Stimulated activated CD8-positive, alpha-beta memory T cell treated with anti-CD3 and anti-CD28 coated beads, Interleukin-15, amount 100 ng/mL, for 4 hours (primary cell): ENCODE results near the gene MAGED2.
A peak's percentile ranks its signal among the peaks of the same experiment; 100 is the strongest.
"Not testable (repeated sequence)": the region's sequence is repeated elsewhere in the genome, so short reads cannot be mapped to it uniquely, and the experiment has no call there.

Source experiments
- DNase-seq, 2 donors: peaks; one replicate each; pipeline ENCODE4 v3.0.0-alpha.2; 2020; ENCODE audit warnings: low read depth in 2 of 2

Gene MAGED2, protein sequence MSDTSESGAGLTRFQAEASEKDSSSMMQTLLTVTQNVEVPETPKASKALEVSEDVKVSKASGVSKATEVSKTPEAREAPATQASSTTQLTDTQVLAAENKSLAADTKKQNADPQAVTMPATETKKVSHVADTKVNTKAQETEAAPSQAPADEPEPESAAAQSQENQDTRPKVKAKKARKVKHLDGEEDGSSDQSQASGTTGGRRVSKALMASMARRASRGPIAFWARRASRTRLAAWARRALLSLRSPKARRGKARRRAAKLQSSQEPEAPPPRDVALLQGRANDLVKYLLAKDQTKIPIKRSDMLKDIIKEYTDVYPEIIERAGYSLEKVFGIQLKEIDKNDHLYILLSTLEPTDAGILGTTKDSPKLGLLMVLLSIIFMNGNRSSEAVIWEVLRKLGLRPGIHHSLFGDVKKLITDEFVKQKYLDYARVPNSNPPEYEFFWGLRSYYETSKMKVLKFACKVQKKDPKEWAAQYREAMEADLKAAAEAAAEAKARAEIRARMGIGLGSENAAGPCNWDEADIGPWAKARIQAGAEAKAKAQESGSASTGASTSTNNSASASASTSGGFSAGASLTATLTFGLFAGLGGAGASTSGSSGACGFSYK

DNA sequence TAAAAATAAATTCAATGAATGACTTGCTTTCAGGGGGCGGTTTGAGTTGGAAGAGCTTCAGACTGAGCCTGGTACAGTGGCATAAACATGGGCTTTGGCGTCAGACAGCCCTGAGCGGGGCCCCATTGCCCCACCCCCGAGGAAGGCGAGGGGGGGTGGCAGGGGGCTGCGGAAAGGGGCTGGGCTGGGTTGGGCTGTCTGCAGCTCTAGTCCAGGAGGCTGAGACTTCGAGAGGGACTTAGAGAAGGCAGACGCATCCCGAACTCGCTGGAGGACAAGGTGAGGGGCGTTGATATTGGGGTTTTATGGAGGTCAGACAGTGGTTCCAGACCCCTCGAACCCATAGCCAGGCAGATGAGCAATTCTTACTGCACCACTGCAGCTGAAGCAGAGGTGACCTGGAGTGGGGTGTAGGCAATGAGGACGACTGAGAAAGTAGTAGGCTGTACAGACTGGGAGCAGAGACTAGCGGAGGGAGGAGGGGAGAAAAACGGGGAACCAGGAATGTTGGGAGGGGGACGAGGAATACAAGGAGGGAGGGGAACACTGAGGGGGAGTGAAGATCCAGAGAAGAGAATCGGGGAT lies at the start of gene MAGED2:
MAGED2 (plus strand) TSS at position 222 of the 585 bp plus-strand sequence. CDS start 1,587 bp downstream, outside the sequence.
- DNase-seq = peak in 1 of 2 donors; percentile 21

DNA sequence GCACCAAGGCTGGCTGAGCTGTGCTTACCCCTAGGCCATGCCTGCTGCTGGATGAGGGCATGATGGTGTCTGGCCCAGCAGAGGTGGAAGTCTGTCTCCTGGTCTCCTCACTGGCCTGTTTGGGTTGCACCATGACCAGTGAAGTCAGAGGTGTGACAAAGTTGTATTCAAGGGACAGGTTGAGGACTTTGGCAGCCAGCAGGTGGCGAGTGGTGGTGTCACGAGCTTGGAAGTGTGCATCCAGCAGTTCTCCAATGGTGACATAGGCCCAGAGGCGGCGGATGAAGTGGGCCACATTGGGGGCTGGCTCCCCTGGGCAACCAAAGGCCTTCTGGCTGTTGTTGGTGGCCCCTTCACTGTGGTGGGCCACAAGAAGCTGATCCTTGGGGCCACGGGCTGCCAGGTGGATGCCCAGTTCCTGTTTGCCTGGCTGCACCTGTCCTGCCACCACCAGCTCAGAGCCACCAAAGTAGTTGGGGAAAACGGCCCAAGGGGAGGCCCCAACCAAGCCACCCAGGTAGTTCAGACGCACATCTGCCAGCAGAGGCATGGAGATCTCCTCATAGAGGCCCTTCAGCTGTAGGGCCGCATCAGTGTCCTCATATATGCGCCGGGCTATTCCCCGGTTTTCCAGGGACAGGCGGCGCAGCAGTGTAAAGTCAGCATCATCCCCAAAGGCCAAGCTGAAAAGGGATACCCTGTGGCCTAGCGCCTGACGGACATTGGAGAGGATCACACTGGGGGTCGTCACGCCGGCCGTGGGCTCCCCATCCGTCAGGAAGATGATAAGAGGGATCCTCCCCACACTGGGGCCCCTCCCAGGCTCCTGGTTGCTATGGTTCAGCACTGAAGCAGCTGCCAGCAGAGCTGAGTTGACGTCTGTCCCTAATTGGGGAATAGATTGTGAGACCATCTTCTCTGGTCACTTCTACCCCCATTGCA lies 49.2 kb upstream of the MAGED2 start:
- DNase-seq = no peak

DNA sequence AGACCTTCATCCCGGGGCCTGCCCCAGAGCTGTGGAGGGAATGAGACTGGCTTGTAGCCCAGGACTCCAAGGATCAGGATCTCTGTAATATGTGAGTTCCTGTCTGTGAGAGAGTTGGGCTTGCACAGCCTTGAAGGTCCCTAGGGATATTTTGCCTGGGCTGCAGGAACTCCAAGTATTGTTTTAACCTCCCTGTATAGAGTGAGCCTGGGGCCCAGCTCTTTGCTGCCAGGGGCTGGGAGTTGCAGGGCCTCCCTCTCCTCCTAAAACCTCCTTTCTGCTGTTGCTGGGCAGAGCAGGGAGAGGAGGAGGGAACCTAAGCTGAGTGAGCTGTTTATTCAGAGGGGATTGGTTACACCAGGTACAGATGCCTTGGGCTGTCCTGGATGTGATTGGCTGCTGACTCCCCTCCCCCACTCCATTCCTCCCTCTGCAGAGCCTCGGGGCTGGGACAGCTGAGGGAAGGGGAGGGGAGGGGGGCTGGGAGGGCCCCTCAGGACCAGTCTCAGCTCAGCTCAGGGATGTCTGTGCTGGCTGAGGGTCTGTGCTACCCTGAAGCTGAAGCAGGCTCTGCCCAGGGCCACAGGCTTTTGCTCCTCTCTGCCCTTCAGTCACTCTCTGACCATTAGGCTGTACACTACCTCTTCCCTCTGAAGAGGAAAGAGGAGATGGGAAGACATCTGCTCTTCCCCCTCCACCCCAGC lies 33.0 kb upstream of the MAGED2 start:
- not testable (repeated sequence) for DNase-seq

DNA sequence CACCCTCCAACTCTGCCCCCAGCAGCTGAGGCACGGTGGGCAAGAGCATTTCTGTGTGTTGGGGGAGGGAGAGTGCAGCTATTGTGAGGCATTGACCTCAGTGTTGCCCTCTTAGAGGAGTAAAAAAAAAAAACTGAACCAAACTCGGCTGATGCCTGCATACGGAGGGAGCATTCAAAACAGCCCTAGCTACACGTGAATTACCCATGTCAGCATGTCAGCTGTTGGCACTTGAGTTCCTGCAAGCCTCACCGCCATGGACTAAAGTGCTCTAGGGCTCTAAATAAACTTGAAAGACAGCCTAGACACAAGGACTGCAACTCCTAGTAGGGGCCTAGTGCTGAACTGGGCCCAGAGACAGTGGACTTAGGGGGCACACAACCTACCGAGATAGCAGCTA lies 31.5 kb upstream of the MAGED2 start:
- no peak for DNase-seq

DNA sequence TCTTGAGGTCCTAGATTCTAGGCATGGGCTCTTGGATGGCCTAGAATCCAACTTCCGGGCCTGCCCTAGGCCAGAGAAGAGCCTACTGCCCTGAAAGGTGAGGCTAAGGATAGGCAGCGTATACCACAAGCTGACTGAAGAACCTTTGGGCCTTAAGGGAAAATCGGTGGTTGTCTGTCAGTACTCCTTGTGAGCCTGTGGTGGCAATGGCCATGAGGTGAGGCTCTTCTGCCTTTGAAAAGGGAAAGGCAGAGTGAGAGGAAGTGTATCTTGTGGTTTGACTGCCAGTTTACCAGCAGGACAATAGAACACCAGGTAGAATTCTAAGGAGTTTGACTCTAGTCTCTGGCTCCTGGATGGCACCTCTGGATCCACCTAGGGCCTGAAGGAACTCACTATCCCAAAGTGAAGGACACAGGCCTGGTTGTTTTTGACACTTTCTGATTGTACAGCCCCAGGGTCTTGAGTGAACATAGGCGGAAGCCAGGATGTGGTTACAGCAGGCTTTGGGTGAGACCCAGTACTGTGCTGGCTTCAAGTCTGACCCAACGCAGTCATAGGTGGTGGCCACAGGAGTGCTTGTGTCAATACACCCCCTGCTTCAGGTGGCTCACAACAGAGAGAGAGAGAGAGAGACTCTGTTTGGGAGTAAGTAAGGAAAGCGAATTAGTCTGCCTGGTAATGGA lies 30.4 kb upstream of the MAGED2 start:
- no peak for DNase-seq

DNA sequence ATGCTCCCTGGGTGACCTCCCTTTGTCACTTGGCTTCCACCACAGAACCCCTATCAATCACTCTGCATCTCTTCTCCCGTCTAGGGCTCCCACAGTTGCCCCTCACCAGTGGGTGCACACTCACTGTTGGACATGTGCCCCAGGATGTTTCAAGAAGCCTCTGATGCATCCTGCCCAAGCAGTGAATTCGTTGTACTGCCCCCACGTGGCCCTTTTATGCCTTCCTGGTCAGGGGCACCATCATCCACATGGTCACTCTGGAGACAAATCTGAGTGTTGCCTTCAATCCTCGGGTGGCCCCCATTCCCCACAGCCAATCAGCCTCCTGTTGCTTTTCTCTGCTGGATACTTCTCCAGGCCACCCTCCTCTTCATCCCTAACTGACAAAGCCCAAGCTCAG lies 21.6 kb upstream of the MAGED2 start:
- no peak for DNase-seq

DNA sequence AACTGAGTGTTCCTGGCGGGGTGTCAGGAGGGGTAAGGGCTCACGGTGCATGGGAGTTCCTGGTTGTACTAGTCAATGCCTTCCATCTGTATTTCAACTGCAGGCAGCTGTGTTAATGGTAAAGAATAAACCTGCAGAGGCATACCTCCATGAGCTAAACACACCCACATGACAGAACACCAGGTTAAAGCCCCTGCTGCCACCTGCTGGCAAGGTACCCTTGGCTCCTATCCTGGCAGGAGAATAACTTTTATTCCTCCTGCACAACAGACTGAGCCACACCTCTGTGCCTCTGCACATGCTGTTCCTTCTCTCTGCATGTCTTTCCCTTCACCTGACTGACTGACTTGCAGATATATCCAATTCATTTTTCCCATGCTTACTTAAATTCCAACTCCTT lies 20.6 kb upstream of the MAGED2 start:
- DNase-seq = no peak

DNA sequence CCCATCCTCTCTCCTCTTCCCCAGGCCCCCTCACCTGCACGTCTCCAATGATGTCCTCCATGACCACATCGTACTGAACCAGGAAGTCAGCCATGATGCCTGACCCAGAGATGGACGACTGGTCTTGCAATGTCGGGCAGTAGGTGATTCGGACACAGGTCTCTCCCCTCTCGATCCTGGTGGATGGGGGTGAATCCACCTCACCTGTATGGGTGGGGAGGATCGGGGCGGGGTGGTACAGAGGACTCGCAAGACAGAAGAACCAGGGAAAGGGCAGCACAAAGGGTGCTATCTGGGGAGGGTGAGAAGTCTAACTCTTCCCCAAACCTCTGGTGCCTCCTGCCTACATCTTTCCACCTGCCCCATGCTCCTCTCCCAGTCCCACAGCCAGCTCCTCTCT lies 19.1 kb upstream of the MAGED2 start:
- no peak for DNase-seq

DNA sequence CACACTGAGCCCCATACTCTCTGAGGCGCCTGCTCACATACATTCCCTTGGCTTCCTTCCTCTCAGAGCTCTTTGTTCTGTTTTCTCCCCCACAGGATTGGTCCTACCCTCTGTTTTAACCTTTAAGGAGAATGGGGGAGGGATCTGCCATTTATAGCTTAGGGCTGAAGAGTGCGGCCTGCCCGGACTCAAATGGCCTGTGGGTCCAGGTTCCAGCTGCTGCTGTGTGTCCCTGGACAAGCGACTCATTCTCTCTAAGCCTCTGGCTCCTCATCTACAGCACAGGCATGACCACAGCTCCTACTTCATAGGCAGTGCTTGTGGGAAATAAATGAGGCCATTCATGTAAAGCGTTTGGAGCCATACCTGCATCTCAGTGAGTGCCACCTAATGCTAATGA lies 18.1 kb upstream of the MAGED2 start:
- not testable (repeated sequence) for DNase-seq

DNA sequence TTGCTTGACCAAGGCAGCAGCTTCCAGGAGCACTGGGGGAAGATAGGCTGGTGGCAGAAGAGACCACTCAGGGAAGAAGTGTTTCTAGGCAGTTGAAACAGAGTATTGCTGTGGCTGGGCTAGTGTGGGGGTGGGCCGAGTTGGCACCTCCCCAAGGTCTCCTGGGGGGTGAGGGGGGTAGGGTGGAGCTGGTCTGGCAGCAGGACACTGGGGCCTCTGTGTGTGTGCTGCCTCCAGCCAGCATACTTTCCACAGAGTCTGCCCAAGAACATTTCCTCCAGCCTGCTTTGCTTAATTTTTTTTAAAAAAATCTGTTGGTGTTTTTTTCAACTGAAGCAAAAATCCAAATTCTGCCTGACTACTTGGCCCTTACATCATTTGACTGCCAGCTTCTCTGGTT lies 13.5 kb upstream of the MAGED2 start:
- no peak for DNase-seq

DNA sequence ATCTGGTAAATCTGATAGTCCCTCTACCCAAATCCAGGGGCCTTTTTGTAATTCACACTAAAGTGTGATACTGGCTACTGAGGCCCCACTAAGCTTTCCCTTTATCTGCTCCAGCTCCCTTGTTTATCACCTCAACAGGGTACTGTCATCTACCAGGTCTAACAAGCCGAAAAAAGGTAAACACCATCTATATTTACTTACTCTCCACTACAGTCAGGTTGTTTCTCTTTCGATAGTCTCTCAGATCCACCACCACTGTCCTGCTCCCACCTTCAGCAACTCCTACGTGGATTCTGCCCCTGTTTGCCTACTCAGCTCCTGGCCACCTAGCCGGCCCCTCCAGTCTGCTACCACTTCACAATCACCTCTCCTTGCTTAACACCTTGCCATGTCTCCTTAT lies 12.8 kb upstream of the MAGED2 start:
- no peak for DNase-seq

DNA sequence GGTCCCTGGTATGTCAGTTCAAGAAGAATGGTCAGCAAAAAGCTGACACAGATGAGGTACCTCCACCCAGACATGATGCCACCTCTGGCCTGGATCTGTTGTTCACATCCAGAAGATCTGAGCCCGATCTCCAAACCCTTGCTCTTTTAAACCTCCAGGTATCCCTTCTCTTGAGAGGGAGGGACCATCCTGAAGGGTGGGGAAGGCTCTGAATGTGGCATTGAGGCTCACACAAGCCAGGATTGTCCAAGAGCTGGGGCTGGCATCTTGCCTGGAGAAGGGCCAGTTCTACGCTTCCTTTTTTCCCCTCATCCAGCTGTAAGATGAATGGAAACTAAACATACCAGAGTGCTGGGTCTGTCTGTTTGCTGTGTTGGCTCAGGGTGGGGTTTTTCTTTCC lies 9.4 kb upstream of the MAGED2 start, which contains the start of gene ITIH6:
ITIH6 (minus strand) TSS at position 119 of the 400 bp plus-strand sequence; CDS start at position 74, 45 bp downstream.
- DNase-seq = no peak

DNA sequence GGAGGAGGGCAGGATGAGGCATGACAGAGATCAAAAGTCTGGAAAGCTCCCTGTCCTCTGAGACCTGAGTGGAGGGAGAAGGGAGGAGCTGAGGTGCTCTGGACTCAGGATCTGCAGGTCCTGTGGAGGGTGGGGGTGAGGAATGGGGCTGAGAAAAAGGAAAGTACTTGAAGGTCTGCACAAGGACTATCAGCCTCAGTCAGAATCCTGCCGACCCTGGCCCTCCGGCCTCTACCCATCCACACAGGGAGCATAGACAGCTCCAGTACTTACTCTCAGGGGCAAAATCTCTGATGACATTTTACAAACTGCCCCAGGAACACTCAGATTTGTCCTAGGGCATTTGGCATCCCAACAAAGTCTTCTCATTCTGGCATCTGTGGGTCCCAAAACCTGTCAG lies 8.5 kb upstream of the MAGED2 start:
- no peak for DNase-seq

DNA sequence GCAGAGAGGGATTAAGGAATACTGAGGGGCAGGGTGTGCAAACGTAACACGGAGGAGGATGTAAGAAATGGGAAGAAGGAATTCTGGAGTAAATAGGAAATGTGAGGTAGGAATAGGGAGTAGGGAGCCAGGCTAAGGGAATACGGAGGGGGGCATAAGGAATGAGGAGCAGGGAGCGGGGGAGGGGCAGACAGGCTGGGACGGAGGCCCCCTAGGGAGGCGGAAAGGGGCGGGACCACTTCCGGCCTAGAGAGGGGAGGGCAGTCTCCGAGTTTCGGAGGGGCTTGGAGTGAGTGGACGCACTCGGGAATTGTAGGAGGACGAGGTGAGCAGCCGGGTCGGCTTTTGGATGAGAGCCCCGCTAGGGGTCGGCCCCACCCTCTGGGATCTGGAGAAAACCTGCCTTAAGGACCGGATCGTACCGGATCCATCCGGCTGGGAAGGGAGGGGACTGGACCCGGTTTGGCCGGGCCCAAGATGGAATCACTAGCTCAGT lies 612 bp downstream of the MAGED2 start:
- DNase-seq = peak in 1 of 2 donors; percentile 4

DNA sequence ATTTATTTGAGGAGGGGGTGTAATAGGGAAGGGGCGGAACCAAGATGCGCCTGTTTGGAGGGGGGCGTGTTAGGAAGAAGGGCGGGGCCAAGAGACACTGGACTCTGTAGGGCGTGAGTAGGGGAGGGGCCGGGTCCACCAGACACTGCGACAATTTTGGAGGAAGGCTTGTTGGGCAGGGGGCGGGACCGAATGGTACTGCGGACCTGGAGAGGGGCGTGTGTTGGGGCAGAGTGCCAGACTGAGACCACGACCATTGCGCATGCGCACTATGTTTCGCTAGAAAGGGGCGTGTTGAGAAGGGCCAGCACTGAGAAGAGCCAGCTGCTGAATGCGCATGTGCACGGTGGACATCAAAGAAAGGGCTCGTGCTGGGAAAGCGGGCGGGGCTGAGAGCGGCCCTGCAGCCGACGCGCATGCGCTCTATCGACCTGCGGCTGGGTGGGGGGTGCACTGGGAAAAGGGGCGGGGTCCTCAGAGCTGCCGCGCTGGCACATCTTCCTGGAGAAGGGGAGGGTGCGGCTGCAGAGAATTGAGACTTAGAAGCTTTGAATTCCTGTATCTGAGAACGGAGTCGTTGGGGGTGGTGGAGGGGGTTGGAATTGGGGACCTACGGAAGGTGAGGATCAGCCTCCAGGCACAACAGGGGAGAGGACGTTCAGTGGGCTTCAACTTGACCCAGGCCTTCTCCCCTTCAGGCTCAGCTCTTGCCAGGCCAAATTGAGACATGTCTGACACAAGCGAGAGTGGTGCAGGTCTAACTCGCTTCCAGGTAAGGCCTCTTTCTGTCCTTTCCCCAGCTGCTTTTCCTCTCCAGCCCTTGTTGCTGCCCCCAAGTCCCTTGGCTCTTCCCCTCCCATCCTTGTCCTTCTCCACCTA lies 1.3 kb downstream of the MAGED2 start:
- peak; percentile 69 to 78 for DNase-seq

DNA sequence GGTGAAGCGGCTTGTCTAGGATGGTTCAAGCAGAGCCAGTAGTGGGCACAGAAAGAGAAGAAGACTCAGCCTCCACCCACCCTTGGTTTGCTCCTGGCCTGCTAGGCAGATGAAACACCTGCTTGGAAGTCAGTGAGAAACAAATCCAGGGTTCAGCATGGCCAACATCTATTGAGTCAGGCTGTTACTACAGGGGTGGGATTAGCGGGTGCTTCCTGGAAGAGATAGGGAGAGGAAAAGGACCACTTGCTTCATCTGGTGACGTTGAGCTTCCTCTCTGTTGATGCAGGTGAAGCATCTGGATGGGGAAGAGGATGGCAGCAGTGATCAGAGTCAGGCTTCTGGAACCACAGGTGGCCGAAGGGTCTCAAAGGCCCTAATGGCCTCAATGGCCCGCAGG lies 3.0 kb downstream of the MAGED2 start:
- DNase-seq = no peak

DNA sequence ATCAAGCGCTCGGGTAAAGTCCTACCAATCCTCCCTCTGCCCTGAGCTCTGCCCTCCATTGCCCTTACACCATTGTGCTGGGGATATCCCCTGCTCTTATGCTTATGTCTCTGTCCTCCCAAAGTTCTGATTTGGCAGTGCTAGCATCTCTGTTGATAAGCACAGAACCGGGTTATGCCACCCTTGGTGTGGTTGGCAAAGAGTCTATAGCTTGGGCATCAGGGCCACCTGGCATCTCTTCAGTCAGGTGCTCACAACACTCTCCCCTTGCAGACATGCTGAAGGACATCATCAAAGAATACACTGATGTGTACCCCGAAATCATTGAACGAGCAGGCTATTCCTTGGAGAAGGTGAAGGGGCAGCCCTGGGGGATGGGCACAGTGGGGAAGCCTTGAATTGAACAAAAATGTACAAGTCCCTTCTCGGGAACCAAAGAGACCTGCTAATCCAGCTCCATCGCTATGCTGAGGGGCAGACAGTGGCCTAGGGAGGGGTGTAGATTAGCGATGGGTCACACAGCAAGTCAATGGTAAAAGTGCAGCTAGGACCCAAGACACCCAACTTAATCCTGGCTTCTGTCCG lies 3.8 kb downstream of the MAGED2 start:
- DNase-seq = no peak

DNA sequence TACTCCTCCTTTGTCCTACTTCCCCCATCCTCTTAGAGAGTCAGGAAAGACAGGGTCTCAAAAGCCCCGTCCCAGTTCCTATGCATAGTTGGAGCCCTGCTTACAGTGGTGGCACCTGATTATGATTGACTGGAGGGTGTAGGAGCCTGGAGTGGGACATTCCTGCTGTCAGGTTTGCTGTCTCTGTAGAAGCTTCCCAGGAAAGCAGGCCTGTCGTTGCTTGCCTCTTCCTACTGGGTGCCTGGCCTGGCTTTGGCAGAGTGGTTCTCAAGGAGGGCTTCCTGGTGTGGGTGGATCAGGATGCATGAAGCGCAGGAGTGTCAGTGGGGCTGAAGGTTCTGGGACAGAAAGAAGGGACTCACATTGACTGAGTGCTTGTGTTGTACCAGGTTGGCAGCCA lies 4.8 kb downstream of the MAGED2 start:
- no peak for DNase-seq

DNA sequence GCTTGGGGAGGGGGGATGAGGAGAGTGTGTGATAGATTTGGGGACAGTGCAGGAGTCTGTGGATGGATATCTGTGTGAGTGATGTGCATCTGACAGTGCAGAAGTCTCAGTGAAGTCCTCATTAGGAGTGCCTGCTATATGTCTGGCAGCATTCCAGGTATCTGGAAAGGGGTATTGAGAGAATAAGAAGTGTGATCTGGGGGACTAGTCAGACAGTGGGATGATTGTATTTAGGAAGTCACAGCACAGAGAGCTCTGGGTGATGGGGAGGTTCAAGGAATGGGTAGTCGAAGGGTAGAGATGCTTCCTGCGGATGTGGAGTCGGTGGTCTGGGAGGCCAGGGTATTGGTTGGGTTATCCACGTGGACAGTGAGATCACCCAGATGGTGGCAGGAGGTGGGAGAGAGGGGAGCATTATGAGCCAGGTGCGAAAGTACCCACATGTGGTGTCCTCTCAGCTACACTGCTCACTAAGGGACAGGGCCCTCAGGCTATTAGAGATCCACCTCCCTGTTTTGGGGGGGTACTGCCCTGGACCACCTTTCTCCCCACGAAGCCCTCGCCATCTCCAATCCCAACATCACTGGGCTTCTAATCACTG lies 9.8 kb downstream of the MAGED2 start:
- no peak for DNase-seq
